Upper lobe of left lung (tissue), 4 donors: Measurements from ENCODE around the gene METTL23.

ENCODE experiments used
- CTCF ChIP-seq, 6 experiments: fragments of 450-650 bp in 4 of 6; fragments of 200-600 bp in 2 of 6; sonication (generic) in 2 of 6; IDR thresholded peaks; one replicate each; pipeline ENCODE4 v1.5.1; 2016 to 2019; ENCODE audit warnings: antibody characterized with exemption in 6 of 6
- POLR2A ChIP-seq, 4 donors: fragments of 450-650 bp; IDR thresholded peaks; one replicate each; pipeline ENCODE4 v1.5.1; 2016 to 2017; ENCODE audit warnings: antibody characterized with exemption in 4 of 4, mild to moderate bottlenecking in 2 of 4

GRCh38 chr17:76706817-76707216 lies 19.8 kb upstream of the METTL23 start:
- TF ChIP-seq POLR2A (IDR thresholded peaks at IDR 0.05), result no peak
- no peak for TF ChIP-seq CTCF (IDR thresholded peaks at IDR 0.05)
